ENCODE results near the gene STX5.

DNA sequence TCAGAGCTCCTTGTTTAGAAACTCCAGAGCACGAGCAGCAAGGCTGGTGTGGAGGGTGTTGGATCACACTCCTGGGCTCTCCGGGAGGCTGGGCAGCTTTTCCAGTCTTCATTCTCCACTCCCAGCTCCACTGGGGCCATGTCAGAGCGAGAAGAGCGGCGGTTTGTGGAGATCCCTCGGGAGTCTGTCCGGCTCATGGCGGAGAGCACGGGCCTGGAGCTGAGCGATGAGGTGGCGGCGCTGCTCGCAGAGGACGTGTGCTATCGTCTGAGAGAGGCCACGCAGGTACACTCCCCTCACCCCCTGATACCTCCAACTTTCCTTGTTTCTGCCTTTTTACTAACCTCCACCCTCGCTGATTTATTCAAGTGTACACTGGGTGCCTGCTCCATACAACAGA lies 56.2 kb downstream of the STX5 start:
- TF ChIP-seq BHLHE40 (IDR thresholded peaks at IDR 0.05; ENCODE audit: low read depth, low read length) (no peak), CEBPB (IDR thresholded peaks at IDR 0.05) (no peak), EP300 (IDR thresholded peaks at IDR 0.05) (no peak), FOSL2 (IDR thresholded peaks at IDR 0.05) (no peak), FOSL2 (CRISPR knock-in tag; IDR thresholded peaks at IDR 0.05) (no peak), JUNB (IDR thresholded peaks at IDR 0.05) (no peak), CTCF (IDR thresholded peaks at IDR 0.05) (no peak)

All from A549 (cell line).